ENCODE data around the gene FEM1B.

FEM1B gene

DNA sequence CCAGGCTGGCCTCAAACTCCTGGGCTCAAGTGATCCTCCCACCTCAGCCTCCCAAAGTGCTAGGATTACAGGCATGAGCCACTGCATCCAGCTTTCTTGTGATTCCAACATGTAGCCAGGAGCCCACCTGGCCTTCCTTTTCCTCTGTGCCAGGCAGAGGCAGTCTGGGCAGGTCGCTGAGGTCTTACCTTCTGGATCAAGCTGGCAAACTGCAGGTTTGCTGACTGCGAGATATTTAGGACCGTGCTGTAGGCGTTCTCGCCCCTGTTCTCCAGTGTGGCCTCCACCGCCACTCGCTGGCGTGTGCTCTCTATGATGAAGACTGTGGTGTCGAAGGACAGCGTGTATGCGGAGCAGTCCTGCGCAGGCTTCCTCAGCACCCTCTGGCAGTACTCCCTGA is 42.5 kb downstream of the FEM1B start:
- H3K27me3 ChIP-seq (replicated peaks; ENCODE audit: insufficient read depth, low read length): no peaks in the 10 kb centered on the region
- H3K4me2 ChIP-seq (ENCODE audit: low read depth, low read length): no peak overlapping the region
- no peaks in the 10 kb centered on the region for H3K9me2 ChIP-seq (replicated peaks; ENCODE audit: insufficient read depth, low read length)
- no peak for DNase-seq
- no peaks in the 10 kb centered on the region for H3F3A ChIP-seq (ENCODE audit: insufficient read depth, low read length)
- H3K4me1 ChIP-seq (ENCODE audit: low read length): no peaks in the 10 kb centered on the region
- no peaks in the 10 kb centered on the region for H3K9me3 ChIP-seq (replicated peaks; ENCODE audit: insufficient read depth, low read length)
- H2AFZ ChIP-seq (ENCODE audit: low read length): no peak overlapping the region
- H3K9ac ChIP-seq (ENCODE audit: low read length): no peak overlapping the region
- H3K4me3 ChIP-seq (ENCODE audit: low read length): no peak overlapping the region
- no peak overlapping the region for H3K27ac ChIP-seq (ENCODE audit: low read length)
- H3K79me2 ChIP-seq (ENCODE audit: low read length): no peaks in the 10 kb centered on the region
- H3K36me3 ChIP-seq (replicated peaks; ENCODE audit: insufficient read depth, low read length): no peaks in the 10 kb centered on the region
- no peaks in the 10 kb centered on the region for H4K20me1 ChIP-seq (ENCODE audit: insufficient read depth, low read length)
- no peak for TF ChIP-seq EZH2phosphoT487 (IDR thresholded peaks at IDR 0.05; ENCODE audit: low read length)
- no peak for TF ChIP-seq EZH2 (optimal IDR thresholded peaks at IDR 0.05; ENCODE audit: low read depth, low read length)
- TF ChIP-seq, protein P1, sequence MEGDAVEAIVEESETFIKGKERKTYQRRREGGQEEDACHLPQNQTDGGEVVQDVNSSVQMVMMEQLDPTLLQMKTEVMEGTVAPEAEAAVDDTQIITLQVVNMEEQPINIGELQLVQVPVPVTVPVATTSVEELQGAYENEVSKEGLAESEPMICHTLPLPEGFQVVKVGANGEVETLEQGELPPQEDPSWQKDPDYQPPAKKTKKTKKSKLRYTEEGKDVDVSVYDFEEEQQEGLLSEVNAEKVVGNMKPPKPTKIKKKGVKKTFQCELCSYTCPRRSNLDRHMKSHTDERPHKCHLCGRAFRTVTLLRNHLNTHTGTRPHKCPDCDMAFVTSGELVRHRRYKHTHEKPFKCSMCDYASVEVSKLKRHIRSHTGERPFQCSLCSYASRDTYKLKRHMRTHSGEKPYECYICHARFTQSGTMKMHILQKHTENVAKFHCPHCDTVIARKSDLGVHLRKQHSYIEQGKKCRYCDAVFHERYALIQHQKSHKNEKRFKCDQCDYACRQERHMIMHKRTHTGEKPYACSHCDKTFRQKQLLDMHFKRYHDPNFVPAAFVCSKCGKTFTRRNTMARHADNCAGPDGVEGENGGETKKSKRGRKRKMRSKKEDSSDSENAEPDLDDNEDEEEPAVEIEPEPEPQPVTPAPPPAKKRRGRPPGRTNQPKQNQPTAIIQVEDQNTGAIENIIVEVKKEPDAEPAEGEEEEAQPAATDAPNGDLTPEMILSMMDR (IDR thresholded peaks at IDR 0.05; ENCODE audit: low read length): no peak

- no peaks in the 10 kb centered on the region for H3K4me1 ChIP-seq (ENCODE audit: low read length)
- no peaks in the 10 kb centered on the region for H3K36me3 ChIP-seq (replicated peaks; ENCODE audit: insufficient read depth, low read length)
- TF ChIP-seq, protein P1 (IDR thresholded peaks at IDR 0.05; ENCODE audit: low read length): no peak
- TF ChIP-seq EZH2 (optimal IDR thresholded peaks at IDR 0.05; ENCODE audit: low read depth, low read length) (no peak), EZH2phosphoT487 (IDR thresholded peaks at IDR 0.05; ENCODE audit: low read length) (no peak)
- H3K4me2 ChIP-seq (ENCODE audit: low read depth, low read length): no peak overlapping the region
- H3K79me2 ChIP-seq (ENCODE audit: low read length): no peaks in the 10 kb centered on the region
- no peak for DNase-seq
- H3K9ac ChIP-seq (ENCODE audit: low read length): no peak overlapping the region
- no peak overlapping the region for H2AFZ ChIP-seq (ENCODE audit: low read length)
- H3K27ac ChIP-seq (ENCODE audit: low read length): no peak overlapping the region
- no peaks in the 10 kb centered on the region for H3K27me3 ChIP-seq (replicated peaks; ENCODE audit: insufficient read depth, low read length)
- H3K9me2 ChIP-seq (replicated peaks; ENCODE audit: insufficient read depth, low read length): no peaks in the 10 kb centered on the region
- no peak overlapping the region for H3K4me3 ChIP-seq (ENCODE audit: low read length)
- no peaks in the 10 kb centered on the region for H3F3A ChIP-seq (ENCODE audit: insufficient read depth, low read length)
- no peaks in the 10 kb centered on the region for H4K20me1 ChIP-seq (ENCODE audit: insufficient read depth, low read length)
- H3K9me3 ChIP-seq (replicated peaks; ENCODE audit: insufficient read depth, low read length): no peaks in the 10 kb centered on the region
Observed at GRCh38 chr15:68321229-68321628, 43.7 kb downstream of the FEM1B start.

DNA sequence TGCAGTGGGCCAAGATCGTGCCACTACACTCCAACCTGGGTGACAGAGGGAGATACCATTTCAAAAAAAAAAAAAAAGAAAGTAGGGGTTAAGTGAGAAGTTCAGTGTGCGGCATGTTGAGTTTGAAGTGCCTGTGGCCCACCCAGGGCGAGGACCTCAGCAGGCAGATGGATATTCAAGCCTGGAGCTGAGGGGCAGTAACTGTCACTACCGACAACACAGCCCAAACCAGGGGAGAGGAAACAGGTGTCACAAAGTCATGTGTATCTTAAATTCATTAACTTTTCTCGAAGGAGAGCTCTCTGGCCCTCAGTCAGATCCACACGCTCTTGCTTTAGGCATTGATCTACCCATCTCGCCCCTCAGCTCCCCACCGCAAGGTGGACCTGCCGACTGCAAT is 45.3 kb downstream of the FEM1B start:
- no peaks in the 10 kb centered on the region for H3K4me1 ChIP-seq (ENCODE audit: low read length)
- no peak overlapping the region for H2AFZ ChIP-seq (ENCODE audit: low read length)
- H3K27me3 ChIP-seq (replicated peaks; ENCODE audit: insufficient read depth, low read length): no peaks in the 10 kb centered on the region
- no peaks in the 10 kb centered on the region for H4K20me1 ChIP-seq (ENCODE audit: insufficient read depth, low read length)
- TF ChIP-seq, protein P1 (IDR thresholded peaks at IDR 0.05; ENCODE audit: low read length): no peak
- TF ChIP-seq EZH2 (optimal IDR thresholded peaks at IDR 0.05; ENCODE audit: low read depth, low read length): no peak
- TF ChIP-seq EZH2phosphoT487 (IDR thresholded peaks at IDR 0.05; ENCODE audit: low read length): no peak
- no peaks in the 10 kb centered on the region for H3F3A ChIP-seq (ENCODE audit: insufficient read depth, low read length)
- no peaks in the 10 kb centered on the region for H3K36me3 ChIP-seq (replicated peaks; ENCODE audit: insufficient read depth, low read length)
- H3K4me2 ChIP-seq (ENCODE audit: low read depth, low read length): no peak overlapping the region
- no peak overlapping the region for H3K4me3 ChIP-seq (ENCODE audit: low read length)
- H3K9ac ChIP-seq (ENCODE audit: low read length): no peak overlapping the region
- no peak for DNase-seq
- no peaks in the 10 kb centered on the region for H3K9me2 ChIP-seq (replicated peaks; ENCODE audit: insufficient read depth, low read length)
- no peaks in the 10 kb centered on the region for H3K79me2 ChIP-seq (ENCODE audit: low read length)
- no peak overlapping the region for H3K27ac ChIP-seq (ENCODE audit: low read length)
- no peaks in the 10 kb centered on the region for H3K9me3 ChIP-seq (replicated peaks; ENCODE audit: insufficient read depth, low read length)

All from MM.1S (cell line).